Activated CD8-positive, alpha-beta memory T cell treated with anti-CD3 and anti-CD28 coated beads, Interleukin-2, amount 50 U/mL, for 4 hours (primary cell): ENCODE results near the gene RPN2.

Experiments used
- DNase-seq: peaks from one replicate; pipeline ENCODE4 v3.0.0-alpha.2; 2020

The RPN2 gene

DNA sequence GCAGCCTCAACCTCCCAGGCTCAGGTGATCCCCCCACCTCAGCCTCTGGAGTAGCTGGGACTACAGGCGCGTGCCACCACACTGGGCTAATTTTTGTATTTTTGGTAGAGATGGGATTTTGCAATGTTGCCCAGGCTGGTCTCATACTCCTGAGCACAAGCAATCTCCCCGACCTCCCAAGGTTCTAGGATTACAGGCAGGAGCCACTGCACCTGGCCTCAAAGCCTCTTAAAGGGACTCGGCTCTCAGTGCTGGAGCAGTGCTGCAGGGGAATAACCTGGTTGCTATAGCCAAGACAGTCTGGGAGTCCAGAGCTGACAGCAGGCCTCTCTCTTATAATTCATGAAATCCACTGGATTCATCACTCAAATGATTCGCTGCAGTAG lies 65.4 kb downstream of the RPN2 start:
- DNase-seq = no peak

DNA sequence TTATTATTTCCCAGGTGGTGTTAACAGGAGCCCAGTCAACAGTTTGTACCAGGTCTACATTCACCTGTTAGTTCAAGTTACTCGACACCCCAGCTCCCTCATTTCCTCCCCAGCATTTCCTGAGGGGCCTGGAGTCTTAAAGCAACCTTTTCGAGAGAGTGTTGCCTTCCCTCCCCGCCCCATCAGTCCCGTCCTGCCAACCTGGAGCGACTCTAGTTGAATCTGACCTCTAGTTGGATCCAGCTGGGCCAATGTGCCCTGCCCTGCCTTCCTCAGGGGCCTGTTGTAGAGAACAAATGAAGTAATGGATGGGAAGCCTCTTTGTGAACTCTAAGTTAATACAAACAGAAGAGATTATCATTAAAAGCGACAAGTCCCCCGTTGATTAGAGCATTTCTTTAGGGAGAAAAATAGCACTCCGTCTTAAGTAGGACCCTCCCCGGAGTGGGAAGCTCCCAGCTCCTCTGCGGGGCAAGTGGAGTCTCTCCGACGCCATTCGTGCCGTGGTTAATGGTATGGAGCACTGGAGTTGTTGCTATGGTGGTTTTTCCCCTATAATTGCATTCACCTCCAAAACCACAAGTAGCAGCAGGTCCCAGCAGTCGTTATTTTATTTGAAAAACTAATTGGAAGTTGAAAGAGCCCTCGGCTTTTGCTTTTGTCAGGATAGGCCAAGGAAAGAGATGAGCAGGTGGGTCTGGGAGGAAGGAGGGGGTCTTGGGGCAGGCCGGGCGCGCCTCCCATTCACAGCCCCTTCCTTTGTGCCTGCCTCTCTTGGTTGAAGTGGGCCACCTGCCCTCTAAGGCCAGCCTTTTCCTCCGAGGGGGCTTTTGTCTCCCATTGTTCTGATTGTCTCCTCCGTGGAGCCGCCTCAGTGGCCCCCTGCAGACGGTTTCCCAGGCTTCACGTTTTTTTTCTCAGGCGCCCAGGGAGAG lies 66.4 kb downstream of the RPN2 start:
- no peak for DNase-seq

DNA sequence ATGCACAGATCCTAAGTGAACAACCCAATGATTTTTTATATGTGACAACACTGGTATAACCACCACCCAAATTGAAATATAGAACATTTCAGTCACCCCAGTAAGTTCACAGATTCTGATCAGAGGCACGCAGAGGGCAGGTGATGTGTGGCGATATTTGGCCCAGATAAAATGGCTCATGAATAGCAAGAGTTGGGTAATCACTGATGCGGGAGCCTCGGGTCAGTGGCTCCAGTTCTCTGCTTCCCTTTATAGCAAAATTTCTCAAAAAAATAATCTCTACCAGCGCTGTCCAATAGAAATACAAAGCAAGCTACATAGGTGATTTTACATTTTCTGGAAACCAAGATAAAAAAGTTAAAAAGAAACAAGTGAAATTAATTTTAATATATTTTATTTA lies 67.6 kb downstream of the RPN2 start:
- no peak for DNase-seq

DNA sequence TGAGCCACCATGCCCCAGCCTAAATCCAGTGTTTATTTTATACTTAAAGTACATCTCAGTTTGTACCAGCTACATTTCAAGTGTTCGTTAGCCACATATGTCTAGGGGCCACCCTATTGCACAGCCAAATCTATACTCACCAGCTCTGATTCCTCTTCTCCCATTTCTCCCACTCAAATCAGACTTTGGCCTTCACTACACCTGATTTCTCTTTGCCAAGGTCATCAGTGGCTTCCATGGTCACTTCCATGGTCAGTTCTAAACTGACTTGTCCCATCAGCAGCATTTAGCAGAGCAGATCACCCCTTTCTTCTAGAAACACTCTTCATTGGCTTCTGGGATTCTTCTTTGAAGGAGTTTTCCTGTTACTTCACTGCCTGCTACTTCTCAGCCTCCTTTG lies 68.4 kb downstream of the RPN2 start:
- no peak for DNase-seq

DNA sequence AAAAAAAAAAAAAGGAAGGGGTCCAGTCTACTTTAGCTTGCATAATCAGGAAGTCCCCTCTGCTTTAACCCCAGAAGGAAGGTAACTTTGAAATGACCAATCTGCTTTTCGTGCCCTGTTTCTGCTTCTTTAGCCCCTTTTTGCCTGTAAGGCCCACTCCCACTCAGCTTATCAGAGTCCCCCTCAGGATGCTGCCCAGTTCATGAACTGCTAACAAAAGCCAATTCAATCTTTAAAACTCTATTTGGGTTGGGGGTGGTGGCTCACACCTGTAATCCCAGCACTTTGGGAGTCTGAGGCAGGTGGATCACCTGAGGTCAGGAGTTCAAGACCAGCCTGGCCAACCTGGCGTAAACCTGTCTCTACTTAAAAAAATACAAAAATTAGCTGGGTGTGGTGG lies 70.2 kb downstream of the RPN2 start:
- DNase-seq = no peak

DNA sequence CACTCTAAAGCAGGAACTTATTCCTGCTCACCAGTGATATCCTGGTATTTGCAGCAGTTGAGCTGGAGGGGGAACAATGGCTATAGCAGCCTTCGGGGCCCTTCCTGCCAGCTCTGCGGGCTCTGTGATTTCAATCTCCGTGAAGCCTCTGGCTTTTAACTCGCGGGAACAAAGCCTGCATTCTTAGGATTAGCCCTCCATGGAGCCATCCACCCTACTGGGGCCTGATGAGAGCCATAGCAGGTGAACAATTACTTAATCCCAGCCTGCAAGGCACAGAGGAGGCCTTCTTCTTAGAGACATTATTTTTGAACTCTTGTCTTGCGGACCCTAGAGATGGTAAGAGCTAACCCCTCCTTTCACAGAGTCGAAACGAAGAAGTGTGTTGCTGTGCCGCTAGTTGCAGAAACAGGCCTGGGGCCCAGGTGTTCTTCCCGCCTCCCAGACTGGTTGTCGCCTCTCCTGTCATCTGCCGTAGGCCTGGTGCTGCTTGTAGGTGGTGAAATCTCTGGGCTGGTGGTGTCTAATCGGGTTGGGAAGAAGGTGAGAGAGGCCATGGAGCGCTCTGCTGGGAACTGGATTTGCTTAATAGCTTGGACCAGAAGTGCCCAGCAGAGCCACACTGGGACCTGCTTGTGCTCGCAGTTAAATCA lies 72.8 kb downstream of the RPN2 start:
- DNase-seq = no peak

DNA sequence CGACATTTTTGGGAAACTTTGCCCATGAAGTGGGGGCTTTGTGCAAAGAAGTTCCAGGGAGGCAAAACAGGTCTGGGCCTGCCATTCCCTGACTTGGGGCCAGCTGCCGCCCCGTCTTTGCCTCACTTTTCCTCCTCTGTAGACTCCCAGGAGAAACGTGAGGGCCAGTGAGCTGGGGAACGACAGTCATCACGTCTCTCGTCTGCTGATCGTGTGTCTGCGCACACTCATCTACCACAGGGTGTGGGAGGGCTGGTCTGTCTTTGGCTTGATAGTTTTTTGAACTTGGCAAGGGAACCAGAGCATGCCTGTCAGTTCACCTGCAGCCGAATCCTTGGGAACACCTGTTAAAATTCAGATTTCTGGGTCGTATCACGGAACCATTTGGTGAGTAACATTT lies 74.0 kb downstream of the RPN2 start:
- no peak for DNase-seq

DNA sequence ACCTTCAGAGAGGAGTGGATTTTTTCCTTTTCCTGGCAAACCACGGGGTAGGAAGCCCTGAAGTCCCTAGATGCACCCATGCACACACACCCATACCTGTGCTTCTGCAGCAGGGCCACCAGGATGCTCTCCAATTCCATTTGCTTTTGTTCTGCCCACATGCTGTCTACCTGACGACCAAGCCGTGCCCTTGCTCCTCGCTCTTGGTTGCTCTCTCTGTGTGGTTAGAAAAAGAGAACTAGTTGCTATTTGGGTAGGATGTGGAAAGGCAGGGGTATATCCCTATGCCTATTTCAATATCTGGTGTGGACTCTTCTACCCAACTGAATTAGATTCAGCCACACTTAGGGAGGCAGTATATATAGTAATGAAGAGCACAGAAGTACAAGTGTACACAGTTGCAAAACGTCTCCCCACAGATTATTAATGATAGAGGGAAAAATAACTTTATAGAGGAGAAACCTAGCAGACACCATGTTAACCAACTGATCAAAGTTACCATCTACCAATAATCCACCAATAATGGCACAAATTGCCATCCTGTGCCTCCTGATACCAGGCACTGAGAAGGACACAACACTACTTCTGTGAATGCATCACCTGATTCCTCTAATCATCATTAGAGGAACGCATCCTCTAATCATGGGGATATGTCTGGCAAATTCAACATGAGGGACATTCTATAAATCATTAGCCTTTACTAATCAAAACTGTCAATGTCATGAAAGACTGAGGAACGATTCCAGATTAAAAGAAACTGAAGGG lies 75.2 kb downstream of the RPN2 start:
- DNase-seq = no peak

DNA sequence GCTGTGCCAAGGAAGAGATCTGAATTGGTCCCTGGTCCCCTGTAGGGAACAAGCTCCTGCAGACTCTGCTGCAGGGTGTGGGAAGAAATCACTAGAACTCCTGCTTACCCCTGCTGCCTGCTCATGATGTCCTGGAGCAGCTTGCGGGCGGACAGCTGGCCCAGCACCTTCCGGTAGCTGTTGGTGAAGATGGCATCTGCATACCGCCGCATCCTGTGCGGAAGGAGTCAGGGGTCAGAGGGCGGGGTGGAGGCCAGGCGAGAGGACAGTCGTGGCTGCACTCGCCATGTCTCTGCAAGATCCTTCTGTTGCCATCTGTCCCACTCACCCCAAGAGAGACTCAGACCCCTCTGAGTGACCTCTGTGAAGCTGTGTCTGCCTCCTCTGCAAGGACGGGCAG lies 77.2 kb downstream of the RPN2 start:
- DNase-seq = no peak

DNA sequence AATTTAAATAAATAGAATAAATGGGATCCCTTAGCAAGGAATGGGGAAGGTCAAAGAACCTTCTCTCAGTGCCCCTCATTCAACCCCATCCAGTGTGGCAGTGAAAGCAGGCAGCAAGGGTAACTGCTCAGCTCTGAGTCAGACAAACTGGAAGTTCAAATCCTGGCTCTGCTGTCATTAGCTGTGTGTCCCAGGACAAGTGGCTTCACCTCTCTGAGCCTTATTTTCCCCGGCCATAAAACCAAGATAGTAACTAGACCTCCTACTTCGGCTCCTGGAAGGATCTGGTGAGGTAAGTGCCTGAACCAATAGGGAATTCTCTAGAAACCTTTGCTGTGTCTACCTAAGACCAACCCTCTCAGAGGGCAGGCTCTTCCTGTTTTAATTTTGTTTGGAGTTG lies 78.4 kb downstream of the RPN2 start:
- no peak for DNase-seq

DNA sequence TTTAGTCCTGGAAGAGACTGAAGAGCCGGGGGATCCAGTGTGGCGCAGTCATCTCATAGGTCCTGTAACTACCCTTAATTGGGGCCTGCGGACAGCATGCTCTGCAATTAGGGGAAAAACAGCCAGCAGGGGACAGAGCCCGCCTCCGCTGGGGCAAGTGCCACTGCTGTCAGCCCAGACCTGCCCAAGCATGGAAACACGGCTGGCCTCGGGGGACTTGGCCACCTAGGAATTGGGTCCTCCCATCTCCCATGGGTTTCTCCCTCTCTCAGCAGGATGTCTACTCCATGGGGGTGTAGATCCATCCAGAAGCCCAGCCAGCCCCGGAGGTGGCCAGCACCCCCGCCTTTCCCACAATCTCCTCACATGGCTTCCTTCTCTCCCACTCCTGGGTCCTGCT lies 78.9 kb downstream of the RPN2 start:
- DNase-seq = no peak

DNA sequence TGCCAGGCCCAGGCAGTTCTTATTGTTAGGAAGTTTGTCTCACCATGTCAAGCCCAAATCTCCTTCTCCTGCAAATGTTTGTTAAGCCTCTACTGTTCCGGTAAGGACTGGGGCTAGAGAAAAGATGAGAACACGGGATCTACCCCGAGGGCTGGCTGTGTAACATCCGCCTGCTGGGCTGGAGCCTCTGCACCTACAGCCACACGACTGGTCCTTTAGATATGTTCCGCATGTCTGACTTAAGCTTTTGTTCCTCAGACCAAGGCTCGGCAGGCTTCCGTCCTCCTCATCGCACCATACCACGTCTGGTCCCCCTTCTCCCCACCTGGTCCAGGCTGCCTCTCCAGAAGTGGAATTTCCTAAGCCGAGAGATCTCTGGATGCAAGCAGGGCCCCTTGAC lies 79.9 kb downstream of the RPN2 start:
- no peak for DNase-seq

DNA sequence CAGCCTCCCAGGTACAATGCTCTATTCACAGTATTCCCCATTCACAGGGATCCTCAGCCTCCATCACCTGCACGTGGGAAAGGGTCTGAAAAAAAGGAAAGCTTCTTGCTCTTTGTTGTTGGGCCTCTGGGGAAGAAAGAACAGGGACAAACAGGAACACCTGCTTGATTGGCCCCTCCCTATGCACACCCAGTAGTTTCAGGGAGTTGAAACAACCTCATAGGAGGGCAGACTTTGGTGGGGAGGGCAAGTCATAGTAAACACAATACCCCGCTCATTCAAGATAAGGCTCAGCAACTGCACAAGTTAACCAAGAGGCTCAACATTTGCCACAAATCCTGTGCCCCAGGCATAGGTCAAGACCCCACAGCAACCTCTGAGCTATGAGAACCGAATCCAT lies 80.7 kb downstream of the RPN2 start:
- DNase-seq = no peak

DNA sequence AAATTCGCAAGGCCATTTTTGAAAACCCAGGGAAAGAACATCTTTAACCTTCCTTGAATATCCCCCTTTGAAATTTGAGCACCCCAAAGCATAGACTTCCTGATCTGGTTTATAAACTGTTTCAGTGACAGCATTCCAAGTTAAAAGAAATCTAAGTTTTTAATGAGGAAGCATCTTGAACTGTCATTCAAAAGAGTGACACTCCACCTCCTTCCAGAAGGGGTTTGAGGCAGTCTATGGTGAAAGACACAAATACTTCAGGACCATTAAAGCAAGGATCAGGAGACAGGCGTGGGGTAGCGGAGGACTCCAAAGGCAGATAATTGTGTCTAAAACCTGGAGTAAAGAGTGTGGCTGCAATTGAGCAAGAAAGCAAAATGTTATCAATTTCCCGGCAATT lies 81.8 kb downstream of the RPN2 start:
- DNase-seq = no peak

DNA sequence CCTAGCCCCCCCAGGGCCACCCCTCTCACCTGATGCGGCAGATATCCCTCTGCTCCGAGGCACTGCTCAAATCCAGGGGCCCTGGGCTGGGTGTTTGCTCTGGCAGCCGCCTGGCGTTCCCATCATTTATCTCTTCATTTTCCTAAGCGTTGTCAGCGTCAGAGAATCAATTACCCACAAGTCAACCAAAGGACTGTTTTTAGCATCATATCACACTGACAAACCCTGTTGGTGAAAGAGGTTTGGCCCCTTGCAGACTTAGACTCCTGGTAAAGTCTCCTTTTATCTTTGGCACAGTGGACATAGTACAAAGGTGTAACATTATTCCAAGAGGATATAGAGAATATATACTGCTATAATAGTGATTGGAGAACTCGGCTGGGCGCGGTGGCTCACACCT lies 82.6 kb downstream of the RPN2 start, which contains the start of gene GHRH:
GHRH (minus strand) TSS at position 101 of the 400 bp plus-strand sequence. CDS start 4,925 bp downstream, outside the sequence.
- no peak for DNase-seq

DNA sequence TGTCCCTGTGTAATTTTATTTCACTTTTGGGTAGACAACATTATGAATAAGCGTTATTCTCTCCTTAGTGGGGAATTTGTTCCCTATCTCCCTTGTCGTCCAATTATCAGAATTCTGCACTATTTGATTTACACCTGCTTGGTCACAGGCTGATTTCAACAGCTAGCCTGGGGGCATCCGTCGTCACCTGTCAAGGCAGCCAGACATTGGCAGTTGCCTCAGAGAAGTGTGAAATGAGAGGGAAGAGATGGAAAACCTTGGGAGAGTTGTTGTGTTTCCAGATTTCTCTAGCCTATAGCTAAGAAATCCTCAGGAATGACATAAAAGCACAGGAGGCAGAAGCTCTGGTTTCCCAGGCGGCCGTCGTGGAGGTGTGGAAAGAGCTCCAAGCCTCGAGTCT lies 83.4 kb downstream of the RPN2 start:
- no peak for DNase-seq

DNA sequence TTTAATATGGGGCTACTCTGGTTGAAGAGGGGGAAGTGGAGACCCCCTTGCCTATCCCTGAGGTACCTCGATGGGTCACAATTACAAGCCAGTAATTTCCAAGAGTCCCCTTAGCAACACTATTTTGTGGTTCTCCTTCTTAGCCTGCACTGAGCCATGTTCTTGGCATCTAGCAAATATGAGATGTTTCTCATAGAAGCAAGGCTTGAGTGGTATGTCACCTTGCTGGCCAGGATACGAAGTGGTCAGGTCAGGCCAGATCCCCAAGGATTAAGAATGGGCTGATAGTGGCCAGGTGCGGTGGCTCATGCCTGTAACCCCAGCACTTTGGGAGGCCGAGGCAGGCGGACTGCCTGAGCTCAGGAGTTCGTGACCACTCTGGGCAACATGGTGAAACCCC lies 84.6 kb downstream of the RPN2 start:
- DNase-seq = no peak

DNA sequence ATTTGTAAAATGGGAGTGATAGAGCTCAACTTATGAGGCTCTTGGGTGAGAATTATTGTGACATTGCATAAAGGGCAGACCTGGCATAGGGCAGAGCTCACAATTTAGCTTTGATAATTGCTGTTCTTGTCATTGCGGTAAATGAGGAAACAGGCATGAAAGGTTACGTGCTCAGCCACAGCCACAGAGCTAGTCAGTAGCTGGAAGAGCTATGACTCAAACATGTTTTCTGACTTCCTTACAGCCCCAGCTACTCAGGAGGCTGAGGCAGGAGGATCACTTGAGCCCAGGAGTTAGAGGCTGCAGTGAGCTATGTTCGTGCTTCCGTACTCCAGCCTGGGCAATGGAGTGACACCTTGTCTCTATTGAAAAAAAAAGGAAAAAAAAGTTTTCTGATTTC lies 86.0 kb downstream of the RPN2 start:
- DNase-seq = no peak

DNA sequence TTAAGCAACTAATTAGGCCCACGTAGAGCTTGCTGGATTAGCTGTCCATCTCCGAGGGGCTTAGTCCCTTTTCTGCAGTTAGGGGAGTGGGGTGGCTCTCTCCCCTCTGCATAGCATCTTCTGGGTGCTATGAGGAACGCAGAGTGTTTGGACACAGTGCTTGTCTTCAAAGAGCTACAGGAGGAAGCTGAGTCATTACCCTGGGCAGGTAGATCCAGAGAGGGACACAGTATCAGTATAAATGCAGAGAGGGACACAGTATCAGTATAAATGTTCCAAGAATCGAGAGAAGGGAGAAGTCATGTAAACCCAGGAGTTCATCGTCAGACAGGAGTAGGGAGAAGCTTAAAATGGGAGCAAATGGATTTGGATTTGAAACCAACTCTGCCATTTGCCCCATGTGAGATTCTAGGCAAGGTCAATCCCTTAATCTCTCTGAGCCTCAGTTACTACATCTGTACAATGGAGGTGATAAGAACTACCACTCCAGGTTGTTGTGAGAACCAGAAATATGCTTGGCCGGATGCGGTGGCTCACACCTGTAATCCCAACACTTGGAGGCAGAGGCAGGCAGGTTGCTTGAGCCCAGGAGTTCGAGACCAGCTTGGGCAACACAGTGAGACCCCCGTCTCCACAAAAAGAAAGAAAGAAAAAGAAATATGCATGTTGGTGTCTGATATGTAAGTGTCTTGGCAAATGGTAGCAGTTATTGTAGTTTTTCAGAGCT lies 88.0 kb downstream of the RPN2 start:
- no peak for DNase-seq

DNA sequence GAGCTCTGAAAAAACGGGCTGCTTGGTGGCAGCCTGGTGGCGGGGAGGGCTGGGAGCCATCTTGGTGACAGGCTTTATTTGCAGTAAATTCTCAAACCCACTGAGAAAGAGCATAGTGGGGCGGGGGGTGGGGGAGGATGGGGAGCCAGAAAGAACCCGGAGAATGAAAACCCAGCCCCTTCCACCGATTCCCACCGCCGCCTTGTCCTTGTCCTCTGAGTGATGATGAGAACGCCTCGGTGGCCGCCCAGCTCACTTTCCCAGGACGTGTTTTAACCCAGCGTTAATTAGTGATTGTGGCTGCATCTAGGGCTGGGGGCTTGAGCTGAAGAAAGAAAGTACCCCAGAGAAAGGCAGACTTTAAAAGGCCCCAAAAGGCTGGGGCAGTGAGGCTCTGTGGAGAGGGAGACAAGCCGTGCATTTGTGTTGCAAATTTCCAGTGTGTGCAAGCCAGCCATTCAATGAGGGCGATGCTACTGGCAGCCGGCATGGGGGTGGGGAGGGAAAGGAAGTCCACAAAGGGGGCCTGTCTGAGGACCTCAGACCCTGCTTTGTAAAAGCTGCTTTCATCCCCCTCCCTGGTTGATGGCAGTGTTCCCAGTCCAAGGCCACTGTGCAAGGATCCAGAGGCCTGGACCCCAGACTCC lies 88.7 kb downstream of the RPN2 start:
- no peak for DNase-seq

DNA sequence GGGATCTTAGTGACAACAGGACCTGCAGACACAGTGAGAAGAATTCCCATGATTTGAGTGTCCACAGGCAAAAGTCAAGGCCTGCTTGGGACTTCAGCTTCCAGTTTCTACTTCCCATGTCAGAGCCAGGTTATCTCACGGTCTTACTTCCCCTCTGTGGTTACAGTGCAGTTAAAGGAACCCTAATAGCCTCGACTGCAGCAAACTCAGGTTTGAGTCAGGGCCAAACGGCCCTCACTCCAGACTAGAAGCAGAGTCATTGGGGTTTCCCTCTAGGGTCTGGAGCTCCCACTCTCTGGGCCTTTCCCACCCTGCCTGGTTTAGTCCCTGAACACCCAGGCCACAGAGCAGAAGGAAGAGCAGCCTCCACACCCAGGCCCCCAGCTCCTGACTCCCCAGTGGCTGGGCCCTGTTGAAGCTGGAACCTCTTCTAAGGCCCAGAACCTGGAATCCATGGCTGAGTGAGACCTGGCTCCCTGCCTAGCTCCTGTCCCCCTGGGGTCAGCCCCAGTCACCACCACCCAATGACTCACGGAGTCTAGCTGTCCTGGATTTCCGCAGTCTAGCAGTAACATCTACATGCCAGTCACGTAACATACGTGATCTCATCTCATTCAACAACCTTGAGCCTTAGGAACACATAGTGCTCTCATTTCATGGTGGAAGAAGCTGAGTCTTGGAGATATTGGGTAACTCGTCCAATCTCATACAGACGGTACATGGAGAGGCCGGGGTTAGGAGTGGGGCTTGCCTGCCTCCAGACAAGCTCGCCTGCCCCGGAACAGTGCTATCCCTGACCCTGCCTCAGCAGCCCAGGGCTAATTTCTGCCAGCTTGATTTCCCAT lies 91.7 kb downstream of the RPN2 start:
- DNase-seq = no peak

DNA sequence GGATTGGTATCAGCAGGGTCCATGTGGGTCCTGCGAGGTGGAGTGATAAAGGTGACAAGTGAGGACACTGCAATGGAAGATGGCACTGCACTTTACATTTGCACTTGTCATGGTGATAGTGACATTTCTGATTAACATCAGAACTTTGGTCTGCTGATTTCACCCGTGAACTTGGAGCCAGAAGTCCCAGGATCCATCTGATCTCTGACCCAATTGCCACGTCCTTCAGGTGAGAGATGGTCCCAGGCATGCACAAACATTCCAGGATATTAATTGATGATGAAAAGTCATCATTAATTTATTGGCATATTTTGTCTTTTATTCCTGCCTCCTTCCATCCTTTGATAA lies 92.3 kb downstream of the RPN2 start:
- DNase-seq = no peak
